GM18909 (cell line): ENCODE data around the gene MAG.
"Not testable (repeated sequence)": the region's sequence is repeated elsewhere in the genome, so short reads cannot be mapped to it uniquely, and the experiment has no call there.

Experiments used
- ATAC-seq: cut with Tn5 transposase; IDR thresholded peaks from one replicate; pipeline ENCODE4 v1.9.1; 2021; ENCODE audit warnings: mild to moderate bottlenecking; ENCODE audit not compliant: unreplicated experiment, poor library complexity

MAG gene

GRCh38 chr19:35355791-35356460 lies 64.0 kb downstream of the MAG start:
- no peak for ATAC-seq

GRCh38 chr19:35357867-35358573 lies 66.1 kb downstream of the MAG start, which contains the start of gene FFAR3:
Gene FFAR3, plus strand, starts transcription at chr19:35358460. Its CDS starts 431 bp downstream, at chr19:35358891.
- no peak for ATAC-seq

DNA sequence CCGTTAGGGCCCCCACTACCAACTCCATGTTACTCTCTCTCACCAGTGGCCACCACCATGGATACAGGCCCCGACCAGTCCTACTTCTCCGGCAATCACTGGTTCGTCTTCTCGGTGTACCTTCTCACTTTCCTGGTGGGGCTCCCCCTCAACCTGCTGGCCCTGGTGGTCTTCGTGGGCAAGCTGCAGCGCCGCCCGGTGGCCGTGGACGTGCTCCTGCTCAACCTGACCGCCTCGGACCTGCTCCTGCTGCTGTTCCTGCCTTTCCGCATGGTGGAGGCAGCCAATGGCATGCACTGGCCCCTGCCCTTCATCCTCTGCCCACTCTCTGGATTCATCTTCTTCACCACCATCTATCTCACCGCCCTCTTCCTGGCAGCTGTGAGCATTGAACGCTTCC lies 66.9 kb downstream of the MAG start:
- not testable (repeated sequence) for ATAC-seq

GRCh38 chr19:35359395-35359794 lies 67.4 kb downstream of the MAG start:
- ATAC-seq: not testable (repeated sequence)

DNA sequence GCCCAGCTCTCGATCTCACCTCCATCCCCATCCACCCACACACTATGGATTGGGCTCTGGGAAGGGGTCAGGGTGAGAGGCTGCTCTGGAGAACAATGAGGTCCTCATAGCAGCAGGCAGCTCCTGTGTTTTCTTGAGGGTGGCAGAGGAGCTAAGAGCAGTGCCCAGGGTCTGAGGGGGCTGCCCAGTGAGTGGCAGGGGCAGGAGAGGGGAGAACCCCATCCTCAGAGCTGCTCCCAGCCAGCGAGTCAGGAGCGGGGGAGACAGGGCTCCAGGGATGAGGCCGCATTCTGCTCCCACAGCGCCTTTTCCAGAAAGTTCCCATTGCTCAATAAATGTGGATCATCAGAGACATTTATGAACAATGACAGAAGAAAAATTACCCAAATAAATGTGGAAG lies 68.1 kb downstream of the MAG start:
- ATAC-seq: not testable (repeated sequence)

- ATAC-seq: no peak
Observed at GRCh38 chr19:35360880-35361420, 69.0 kb downstream of the MAG start.

DNA sequence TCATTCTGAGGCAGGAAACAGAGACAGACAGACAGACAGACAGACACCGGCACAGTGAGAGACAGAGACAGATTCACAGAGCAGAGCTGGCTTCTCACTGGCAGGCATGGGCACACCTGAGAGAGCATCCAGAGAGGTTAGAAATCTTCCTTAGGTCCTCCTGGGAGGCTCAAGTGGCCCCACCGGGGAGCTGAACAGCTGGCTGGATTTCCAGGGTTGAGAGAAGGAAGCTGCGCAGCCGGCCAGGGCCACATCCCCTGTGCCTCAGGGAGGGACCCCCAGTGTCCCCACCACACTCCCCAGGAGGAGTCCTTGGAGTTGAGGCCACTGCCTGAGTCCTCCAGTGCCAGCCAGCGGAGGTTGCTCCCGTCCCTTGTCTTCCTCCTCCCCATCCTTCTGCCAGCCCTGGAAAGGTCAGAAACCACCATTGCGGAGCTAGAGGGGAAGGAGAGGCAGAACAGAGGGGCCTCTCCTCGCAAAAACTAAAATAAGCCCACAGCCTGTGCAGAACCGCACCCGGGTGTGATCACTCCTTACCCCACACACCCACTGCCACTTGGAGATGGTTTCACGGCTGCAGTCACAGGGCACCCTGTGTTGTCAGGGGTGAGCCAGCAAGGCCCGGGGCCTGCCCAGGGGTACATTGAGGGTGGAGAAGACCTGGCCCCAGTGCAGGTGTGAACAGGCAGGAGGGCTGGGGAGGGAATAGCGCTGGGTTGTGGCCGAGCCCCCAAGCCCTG lies 70.5 kb downstream of the MAG start:
- no peak for ATAC-seq

DNA sequence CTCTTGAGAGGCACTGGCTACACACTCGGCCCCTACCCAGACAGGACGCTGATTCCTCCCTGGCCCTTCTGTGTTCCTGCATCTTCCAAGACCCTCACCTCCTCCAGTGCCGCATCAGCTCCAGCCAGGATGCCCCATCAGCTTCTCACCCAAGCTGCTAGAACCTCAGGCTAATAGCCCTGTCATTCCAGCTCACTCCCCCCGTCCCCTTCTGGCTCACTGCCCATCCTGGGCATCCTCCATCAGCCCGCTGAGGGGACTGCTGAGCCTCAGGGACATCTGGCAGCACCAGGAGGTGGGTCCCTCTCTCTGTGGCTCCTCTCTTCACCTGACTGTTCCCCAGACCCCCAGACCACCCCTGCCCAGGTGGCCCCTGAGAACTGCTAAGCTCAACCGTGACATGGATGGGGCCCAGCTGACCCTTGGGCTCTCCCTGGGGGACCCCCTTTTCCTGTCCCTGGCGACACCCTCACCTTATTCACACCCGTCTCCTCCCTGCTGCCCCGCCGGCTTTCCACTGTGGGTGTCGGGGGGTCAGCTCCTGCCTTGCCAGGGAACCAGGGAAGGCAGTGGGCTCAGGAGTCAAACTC lies 71.1 kb downstream of the MAG start:
- no peak for ATAC-seq
